ENCODE data around the gene CYB5B. TPM values are rescaled to one million over a fixed set of nuclear protein-coding genes. Genes with fewer than 3 reads are reported as not detected.

The CYB5B gene
- total and polyA plus RNA-seq, 2 experiments from 2014 or later, result 27.9 to 149 TPM

GRCh38 chr16:69514356-69514755, 89.9 kb downstream of the CYB5B start:
- H3K36me3 ChIP-seq, result no peaks in the 10 kb centered on the region
- DNase-seq (ENCODE audit: low read depth in 1 of 2, low spot score in 1 of 2), result no peak
- H3K4me3 ChIP-seq, result no peak overlapping the region
- H3K27ac ChIP-seq, result no peak overlapping the region
- no peaks in the 10 kb centered on the region for H3K27me3 ChIP-seq
- TF ChIP-seq CTCF (IDR thresholded peaks at IDR 0.05; ENCODE audit: low read depth, low read length), result no peak
- no peaks in the 10 kb centered on the region for H3K9me3 ChIP-seq (ENCODE audit: low read depth)
- H3K4me1 ChIP-seq (ENCODE audit: low read depth), result no peaks in the 10 kb centered on the region

Other genes starting within 250 kb of the CYB5B start
- 17.1 and 35.7 TPM in 2 replicates for gene SNTB2, start 237.5 kb upstream of the CYB5B start, total RNA-seq
- 12.7 and 18.6 TPM in 2 replicates for gene SNTB2, start 237.5 kb upstream of the CYB5B start, polyA plus RNA-seq
- 30.8 and 36.9 TPM in 2 replicates for gene VPS4A, start 113.3 kb upstream of the CYB5B start, total RNA-seq
- gene VPS4A, start 113.3 kb upstream of the CYB5B start, polyA plus RNA-seq, result 50.7 and 52.2 TPM in 2 replicates
- gene PDF, start 94.0 kb upstream of the CYB5B start, total RNA-seq, result 16.1 and 16.7 TPM in 2 replicates
- 12.0 and 13.2 TPM in 2 replicates for gene PDF, start 94.0 kb upstream of the CYB5B start, polyA plus RNA-seq
- gene COG8, start 85.1 kb upstream of the CYB5B start, total RNA-seq, result 79.2 and 95.3 TPM in 2 replicates
- gene COG8, start 85.1 kb upstream of the CYB5B start, polyA plus RNA-seq, result 54.5 and 62.6 TPM in 2 replicates
- 8.5 and 9.5 TPM in 2 replicates for gene NIP7, start 84.8 kb upstream of the CYB5B start, total RNA-seq
- 23.6 and 26.1 TPM in 2 replicates for gene NIP7, start 84.8 kb upstream of the CYB5B start, polyA plus RNA-seq
- 0.69 TPM in 1 of 2 replicates, not detected in the other for gene TMED6, start 72.8 kb upstream of the CYB5B start, total RNA-seq
- gene TMED6, start 72.8 kb upstream of the CYB5B start, polyA plus RNA-seq, result 0.37 and 0.95 TPM in 2 replicates
- gene TERF2, start 38.6 kb upstream of the CYB5B start, total RNA-seq, result 11.1 and 14.8 TPM in 2 replicates
- 31.0 and 40.8 TPM in 2 replicates for gene TERF2, start 38.6 kb upstream of the CYB5B start, polyA plus RNA-seq
- gene NFAT5, start 141.3 kb downstream of the CYB5B start, total RNA-seq, result 10.6 and 15.9 TPM in 2 replicates
- 6.2 and 8.9 TPM in 2 replicates for gene NFAT5, start 141.3 kb downstream of the CYB5B start, polyA plus RNA-seq

All from cardiac muscle cell (in vitro differentiated cells and primary cell).